Osteoblast (primary cell): ENCODE data around the gene PTOV1. TPM values are rescaled to one million over a fixed set of nuclear protein-coding genes. Genes with fewer than 3 reads are reported as not detected.

Experiments used
- DNase-seq: peaks from one replicate; pipeline ENCODE4 v3.0.0; 2011; ENCODE audit warnings: low spot score, mixed read lengths; ENCODE audit not compliant: insufficient read length; ENCODE audit errors: missing footprints
- H2AFZ ChIP-seq: 2 replicates; pipeline ENCODE4 v1.6.0; 2011; ENCODE audit warnings: mild to moderate bottlenecking, low read length
- H3K27ac ChIP-seq: 2 replicates; pipeline ENCODE4 v1.5.1; 2011; ENCODE audit warnings: mild to moderate bottlenecking, low read depth, low read length, moderate library complexity
- H3K27me3 ChIP-seq: 2 replicates; pipeline ENCODE4 v1.6.0; 2012; ENCODE audit warnings: mild to moderate bottlenecking, control low read depth, inconsistent platforms, low read length, moderate library complexity; ENCODE audit not compliant: insufficient read depth
- H3K36me3 ChIP-seq: 2 replicates; pipeline ENCODE4 v1.5.1; 2011; ENCODE audit warnings: mild to moderate bottlenecking, low read length, control low read depth, moderate library complexity; ENCODE audit not compliant: insufficient read depth
- H3K4me1 ChIP-seq: 2 replicates; pipeline ENCODE4 v1.5.1; 2011; ENCODE audit warnings: mild to moderate bottlenecking, low read length, control low read depth, moderate library complexity; ENCODE audit not compliant: insufficient read depth
- H3K4me2 ChIP-seq: 2 replicates; pipeline ENCODE4 v1.6.0; 2011; ENCODE audit warnings: mild to moderate bottlenecking, low read length; ENCODE audit not compliant: insufficient read depth
- H3K4me3 ChIP-seq: fragments of 200-600 bp; sonication (generic); 3 replicates; pipeline ENCODE4 v1.5.1; 2012; ENCODE audit warnings: mild to moderate bottlenecking, low read length, inconsistent platforms; ENCODE audit not compliant: insufficient read depth
- H3K79me2 ChIP-seq: 2 replicates; pipeline ENCODE4 v1.6.0; 2012; ENCODE audit warnings: mild to moderate bottlenecking, low read length, control low read depth, inconsistent platforms; ENCODE audit not compliant: insufficient read depth
- H3K9me3 ChIP-seq: 2 replicates; pipeline ENCODE4 v1.5.1; 2011; ENCODE audit warnings: low read depth, low read length, control low read depth
- H4K20me1 ChIP-seq: 2 replicates; pipeline ENCODE4 v1.6.0; 2012; ENCODE audit warnings: mild to moderate bottlenecking, low read length, control low read depth; ENCODE audit not compliant: insufficient read depth
- total RNA-seq: library from RNA; depleted of rRNA; stranded (reverse); fragments of >200 nt; gene quantifications from 2 replicates; pipeline ENCODE4 v1.2.3, GENCODE V29; 2012
- TF ChIP-seq, protein P1 (sequence below): IDR thresholded peaks from 2 replicates; pipeline ENCODE4 v1.5.1; 2011; ENCODE audit warnings: mild to moderate bottlenecking, low read depth, low read length, moderate library complexity; ENCODE audit errors: extremely low read depth

PTOV1 gene
- total RNA-seq, 1 donor = 39.4 TPM

DNA sequence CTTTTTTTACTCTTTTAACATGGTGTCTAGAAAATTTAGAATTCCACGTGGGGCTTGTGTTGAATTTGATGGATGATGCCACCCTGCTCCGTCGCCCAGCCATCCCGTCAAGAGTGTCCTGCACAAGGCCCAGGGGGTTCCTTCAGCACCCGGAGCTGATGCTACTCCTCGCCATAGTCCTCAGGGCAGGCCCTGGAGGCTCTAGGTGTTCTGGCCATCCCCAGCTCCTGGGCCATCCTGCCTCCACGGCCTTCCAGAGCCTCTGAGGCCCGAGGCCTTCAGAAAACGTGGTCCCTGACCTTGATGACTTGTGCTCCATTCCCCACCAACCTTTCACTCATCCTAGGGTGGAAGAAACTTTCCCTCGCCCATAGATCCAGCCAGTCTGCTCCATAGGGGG, 22.9 kb downstream of the PTOV1 start:
- Histone ChIP-seq H3K27ac (no peak overlapping the region), H3K4me2 (no peak overlapping the region), H4K20me1 (peaks cover 4% of the 10 kb centered on the region), H2AFZ (no peak overlapping the region), H3K4me1 (peaks cover 31% of the 10 kb centered on the region), H3K9me3 (no peaks in the 10 kb centered on the region), H3K27me3 (no peaks in the 10 kb centered on the region), H3K79me2 (peaks cover 62% of the 10 kb centered on the region), H3K36me3 (peaks cover 13% of the 10 kb centered on the region), H3K4me3 (no peak overlapping the region)
- DNase-seq = no peak
- TF ChIP-seq, protein P1, sequence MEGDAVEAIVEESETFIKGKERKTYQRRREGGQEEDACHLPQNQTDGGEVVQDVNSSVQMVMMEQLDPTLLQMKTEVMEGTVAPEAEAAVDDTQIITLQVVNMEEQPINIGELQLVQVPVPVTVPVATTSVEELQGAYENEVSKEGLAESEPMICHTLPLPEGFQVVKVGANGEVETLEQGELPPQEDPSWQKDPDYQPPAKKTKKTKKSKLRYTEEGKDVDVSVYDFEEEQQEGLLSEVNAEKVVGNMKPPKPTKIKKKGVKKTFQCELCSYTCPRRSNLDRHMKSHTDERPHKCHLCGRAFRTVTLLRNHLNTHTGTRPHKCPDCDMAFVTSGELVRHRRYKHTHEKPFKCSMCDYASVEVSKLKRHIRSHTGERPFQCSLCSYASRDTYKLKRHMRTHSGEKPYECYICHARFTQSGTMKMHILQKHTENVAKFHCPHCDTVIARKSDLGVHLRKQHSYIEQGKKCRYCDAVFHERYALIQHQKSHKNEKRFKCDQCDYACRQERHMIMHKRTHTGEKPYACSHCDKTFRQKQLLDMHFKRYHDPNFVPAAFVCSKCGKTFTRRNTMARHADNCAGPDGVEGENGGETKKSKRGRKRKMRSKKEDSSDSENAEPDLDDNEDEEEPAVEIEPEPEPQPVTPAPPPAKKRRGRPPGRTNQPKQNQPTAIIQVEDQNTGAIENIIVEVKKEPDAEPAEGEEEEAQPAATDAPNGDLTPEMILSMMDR = no peak

DNA sequence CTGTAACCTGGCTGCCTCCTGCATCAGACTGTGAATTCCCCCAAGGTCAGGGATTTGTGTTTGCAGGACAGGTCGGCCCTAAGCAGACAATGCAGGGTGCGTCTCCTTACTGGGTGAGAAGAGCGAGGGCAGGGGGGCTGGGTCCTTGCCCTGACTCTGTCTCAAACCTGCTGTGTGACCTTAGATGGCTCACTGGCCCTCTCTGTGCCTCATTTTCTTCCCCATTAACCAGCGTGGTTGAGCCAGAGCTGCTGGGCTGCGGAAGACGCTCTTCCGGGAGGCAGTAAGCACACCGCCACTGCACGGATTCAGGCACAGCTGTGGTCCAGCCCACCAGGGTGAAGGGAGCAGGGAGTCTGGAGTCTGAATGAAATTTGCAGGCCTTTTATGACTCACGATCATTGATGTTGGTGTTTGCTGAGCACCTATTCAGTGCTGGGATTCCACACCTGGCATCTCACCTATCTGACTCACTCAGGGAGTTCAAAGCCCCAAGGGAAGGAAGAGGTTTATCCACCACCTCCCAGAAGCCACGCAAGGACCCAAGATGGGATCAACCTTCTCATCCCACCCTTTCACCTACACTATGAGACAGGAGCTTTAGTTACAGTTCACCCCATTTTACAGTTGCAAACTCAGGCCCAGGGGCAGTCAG, 23.7 kb downstream of the PTOV1 start:
- TF ChIP-seq, protein P1 = no peak
- no peak overlapping the region for H3K27ac ChIP-seq
- peak overlapping the region; percentile 94 for H3K4me2 ChIP-seq
- peaks cover 27% of the 10 kb centered on the region for H3K4me1 ChIP-seq
- no peak overlapping the region for H2AFZ ChIP-seq
- no peaks in the 10 kb centered on the region for H3K27me3 ChIP-seq
- DNase-seq = no peak
- no peak overlapping the region for H3K4me3 ChIP-seq
- no peaks in the 10 kb centered on the region for H3K9me3 ChIP-seq
- H4K20me1 ChIP-seq = peaks cover 4% of the 10 kb centered on the region
- peaks cover 18% of the 10 kb centered on the region for H3K36me3 ChIP-seq
- peaks cover 64% of the 10 kb centered on the region for H3K79me2 ChIP-seq

DNA sequence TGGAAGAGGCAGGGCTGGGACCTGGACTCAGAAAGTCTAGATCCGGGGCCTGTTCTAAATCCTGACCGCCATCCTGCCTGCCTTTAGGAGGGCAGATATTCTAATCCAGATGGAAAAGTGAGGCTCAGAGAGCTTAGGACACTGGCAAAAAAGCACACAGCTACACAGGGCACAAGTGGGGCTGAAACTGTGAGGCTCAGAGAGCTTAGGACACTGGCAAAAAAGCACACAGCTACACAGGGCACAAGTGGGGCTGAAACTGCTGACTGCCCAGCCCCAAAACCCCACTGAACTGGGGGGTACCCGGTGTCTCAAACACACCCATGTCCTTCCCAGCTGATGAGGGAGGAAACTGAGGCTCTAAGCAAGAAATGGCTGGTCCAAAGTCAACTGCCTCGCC, 24.2 kb downstream of the PTOV1 start:
- Histone ChIP-seq H3K9me3 (no peaks in the 10 kb centered on the region), H3K36me3 (peaks cover 19% of the 10 kb centered on the region), H4K20me1 (peaks cover 4% of the 10 kb centered on the region), H3K79me2 (peaks cover 62% of the 10 kb centered on the region), H2AFZ (no peak overlapping the region), H3K27me3 (no peaks in the 10 kb centered on the region), H3K4me1 (peaks cover 24% of the 10 kb centered on the region), H3K4me3 (peak overlapping the region; percentile 100), H3K27ac (peak overlapping the region; percentile 100), H3K4me2 (peak overlapping the region; percentile 94)
- TF ChIP-seq, protein P1 = no peak
- DNase-seq = no peak

DNA sequence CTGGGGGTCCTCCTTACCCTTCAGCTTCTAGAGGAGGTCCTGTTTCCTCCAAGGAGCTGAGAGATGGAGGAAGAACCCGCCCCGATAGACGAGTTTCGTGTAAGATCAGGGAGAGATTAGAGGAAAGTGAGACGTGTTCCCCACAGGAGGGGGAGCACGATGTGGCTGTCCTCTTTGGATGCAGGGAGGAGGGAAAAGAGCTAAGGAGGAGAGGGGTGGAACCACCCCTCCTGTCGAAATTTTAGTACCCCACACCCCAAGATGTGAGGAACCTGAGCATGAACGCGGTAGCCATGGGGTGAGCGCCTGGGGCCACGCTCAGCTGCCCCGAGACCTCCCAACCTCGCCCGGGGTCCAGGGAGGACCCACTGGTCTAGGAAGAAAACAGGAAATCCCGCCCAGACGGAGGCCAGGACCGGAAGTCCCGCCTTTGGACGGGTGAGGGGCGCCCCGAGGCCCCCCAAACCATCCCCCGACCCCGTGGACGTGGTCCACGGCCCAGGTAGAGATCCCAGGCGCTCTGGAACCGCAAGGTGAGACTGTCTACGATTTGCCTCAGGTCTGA, 25.0 kb downstream of the PTOV1 start:
- Histone ChIP-seq H3K4me3 (peak overlapping the region; percentile 100), H4K20me1 (peaks cover 4% of the 10 kb centered on the region), H3K9me3 (no peaks in the 10 kb centered on the region), H3K27me3 (no peaks in the 10 kb centered on the region), H2AFZ (peak overlapping the region; percentile 91), H3K4me1 (peaks cover 20% of the 10 kb centered on the region), H3K36me3 (peaks cover 20% of the 10 kb centered on the region), H3K4me2 (peak overlapping the region; percentile 94), H3K79me2 (peaks cover 54% of the 10 kb centered on the region), H3K27ac (peak overlapping the region; percentile 100)
- TF ChIP-seq, protein P1 = no peak
- DNase-seq = peak; percentile 93
